ENCODE measurements around the gene AOPEP.
A peak's percentile ranks its signal among the peaks of the same experiment; 100 is the strongest.

AOPEP gene, protein sequence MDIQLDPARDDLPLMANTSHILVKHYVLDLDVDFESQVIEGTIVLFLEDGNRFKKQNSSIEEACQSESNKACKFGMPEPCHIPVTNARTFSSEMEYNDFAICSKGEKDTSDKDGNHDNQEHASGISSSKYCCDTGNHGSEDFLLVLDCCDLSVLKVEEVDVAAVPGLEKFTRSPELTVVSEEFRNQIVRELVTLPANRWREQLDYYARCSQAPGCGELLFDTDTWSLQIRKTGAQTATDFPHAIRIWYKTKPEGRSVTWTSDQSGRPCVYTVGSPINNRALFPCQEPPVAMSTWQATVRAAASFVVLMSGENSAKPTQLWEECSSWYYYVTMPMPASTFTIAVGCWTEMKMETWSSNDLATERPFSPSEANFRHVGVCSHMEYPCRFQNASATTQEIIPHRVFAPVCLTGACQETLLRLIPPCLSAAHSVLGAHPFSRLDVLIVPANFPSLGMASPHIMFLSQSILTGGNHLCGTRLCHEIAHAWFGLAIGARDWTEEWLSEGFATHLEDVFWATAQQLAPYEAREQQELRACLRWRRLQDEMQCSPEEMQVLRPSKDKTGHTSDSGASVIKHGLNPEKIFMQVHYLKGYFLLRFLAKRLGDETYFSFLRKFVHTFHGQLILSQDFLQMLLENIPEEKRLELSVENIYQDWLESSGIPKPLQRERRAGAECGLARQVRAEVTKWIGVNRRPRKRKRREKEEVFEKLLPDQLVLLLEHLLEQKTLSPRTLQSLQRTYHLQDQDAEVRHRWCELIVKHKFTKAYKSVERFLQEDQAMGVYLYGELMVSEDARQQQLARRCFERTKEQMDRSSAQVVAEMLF

DNA sequence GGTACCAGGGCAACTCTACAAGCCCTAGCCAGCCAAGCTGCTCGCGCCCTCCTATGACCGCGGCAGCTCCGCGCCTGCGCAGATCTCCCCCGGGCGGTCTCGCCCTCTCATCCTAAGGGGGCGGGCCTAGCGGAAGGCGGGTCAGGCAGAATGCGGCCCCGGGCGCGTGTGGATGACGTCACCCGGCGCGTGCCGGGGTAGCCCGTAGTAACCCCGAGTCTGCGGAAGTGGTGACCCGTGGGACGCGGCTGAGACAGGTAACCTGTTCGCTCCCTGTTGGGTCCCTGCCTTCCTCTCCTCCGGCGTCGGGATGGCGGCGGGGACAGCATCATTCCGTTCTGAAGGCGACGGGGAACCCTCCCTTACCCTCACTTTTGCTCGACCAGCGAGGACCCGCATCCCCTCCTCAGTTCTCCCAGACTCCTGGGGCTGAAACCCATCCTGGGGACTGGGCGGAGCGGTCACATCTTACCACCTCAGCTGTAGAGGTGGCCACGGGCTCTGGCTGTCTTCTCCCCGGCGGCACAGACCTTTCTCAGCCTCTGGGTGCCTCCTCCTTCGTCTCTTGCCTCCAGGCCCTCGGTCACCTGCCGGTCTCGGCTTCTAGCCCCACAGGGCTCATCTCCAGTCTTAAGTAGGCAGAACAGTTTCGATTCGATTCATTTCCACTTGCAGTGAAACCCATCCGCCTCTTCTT is at the start of gene AOPEP:
Gene AOPEP (plus strand): TSS at position 205 of the 697 bp plus-strand sequence. CDS start 33,085 bp downstream, outside the sequence.
- Histone ChIP-seq H3K27me3 (ENCODE audit: control insufficient read depth, insufficient read depth, low read length) (no peaks in the 10 kb centered on the region), H3K9ac (ENCODE audit: low read depth, low read length) (peak within 1 kb of the TSS; percentile 75; the same call in 1 of the 2 replicates), H3K4me3 (ENCODE audit: low read depth, low read length) (peak within 1 kb of the TSS; percentile 93), H3K9me3 (ENCODE audit: control insufficient read depth, insufficient read depth, low read length) (no peaks in the 10 kb centered on the region), H3K27ac (ENCODE audit: low read depth, low read length) (peak within 1 kb of the TSS; percentile 75), H3K36me3 (ENCODE audit: control insufficient read depth, insufficient read depth, low read length) (no peaks in the 10 kb centered on the region), H3K4me1 (ENCODE audit: control insufficient read depth, insufficient read depth, low read length) (no peaks in the 10 kb centered on the region)

DNA sequence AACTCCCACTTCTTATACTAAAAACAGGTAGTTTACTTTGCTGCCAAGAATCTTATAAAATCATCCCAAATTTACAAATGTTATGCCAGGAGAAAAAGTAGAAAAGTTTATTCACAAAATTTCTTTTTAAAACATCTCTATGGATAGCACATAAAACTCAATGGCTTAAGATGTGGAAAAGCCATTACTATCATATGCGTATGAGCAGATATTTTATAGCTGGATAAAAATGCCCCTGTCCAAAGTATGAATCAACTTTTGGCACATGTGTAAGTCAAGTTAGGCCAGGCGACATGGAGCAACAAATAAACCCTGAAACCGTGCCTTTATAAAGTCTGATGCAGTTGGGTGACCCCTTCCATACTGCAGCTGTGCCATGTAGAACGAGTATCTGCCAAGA is 48.6 kb upstream of the AOPEP start:
- H3K36me3 ChIP-seq (ENCODE audit: control insufficient read depth, insufficient read depth, low read length), result no peaks in the 10 kb centered on the region
- H3K27me3 ChIP-seq (ENCODE audit: control insufficient read depth, insufficient read depth, low read length), result no peaks in the 10 kb centered on the region

DNA sequence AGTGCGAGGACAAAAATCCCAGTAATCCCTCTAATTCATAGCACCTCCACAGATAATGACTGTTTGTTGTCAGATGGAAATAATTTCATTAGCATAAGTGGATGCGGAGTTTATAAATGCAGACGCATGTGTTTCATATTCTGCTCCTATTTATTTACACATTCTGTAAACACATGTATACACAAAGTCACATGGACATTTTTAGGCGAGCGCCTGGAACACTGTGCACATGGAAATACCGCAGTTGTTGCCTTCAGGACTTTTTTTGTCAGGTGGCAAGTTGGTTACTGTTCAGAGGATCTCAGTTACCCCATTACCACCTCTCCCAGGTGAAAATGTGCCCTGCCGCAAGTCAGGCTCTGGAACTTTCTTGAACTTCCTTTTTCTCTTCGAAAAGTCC is 46.9 kb upstream of the AOPEP start:
- Histone ChIP-seq H3K27me3 (ENCODE audit: control insufficient read depth, insufficient read depth, low read length) (no peaks in the 10 kb centered on the region), H3K9ac (ENCODE audit: low read depth, low read length) (no peak overlapping the region), H3K4me3 (ENCODE audit: low read depth, low read length) (no peak overlapping the region), H3K27ac (ENCODE audit: low read depth, low read length) (no peak overlapping the region), H3K4me1 (ENCODE audit: control insufficient read depth, insufficient read depth, low read length) (peaks cover 4% of the 10 kb centered on the region; the same call in 1 of the 2 replicates), H3K9me3 (ENCODE audit: control insufficient read depth, insufficient read depth, low read length) (no peaks in the 10 kb centered on the region), H3K36me3 (ENCODE audit: control insufficient read depth, insufficient read depth, low read length) (no peaks in the 10 kb centered on the region)

More for the DNA sequence above, 48.6 kb upstream of the AOPEP start:
- Histone ChIP-seq H3K9ac (ENCODE audit: low read depth, low read length) (no peak overlapping the region), H3K4me3 (ENCODE audit: low read depth, low read length) (no peak overlapping the region), H3K9me3 (ENCODE audit: control insufficient read depth, insufficient read depth, low read length) (no peaks in the 10 kb centered on the region), H3K4me1 (ENCODE audit: control insufficient read depth, insufficient read depth, low read length) (peaks cover 4% of the 10 kb centered on the region; the same call in 1 of the 2 replicates), H3K27ac (ENCODE audit: low read depth, low read length) (no peak overlapping the region)

DNA sequence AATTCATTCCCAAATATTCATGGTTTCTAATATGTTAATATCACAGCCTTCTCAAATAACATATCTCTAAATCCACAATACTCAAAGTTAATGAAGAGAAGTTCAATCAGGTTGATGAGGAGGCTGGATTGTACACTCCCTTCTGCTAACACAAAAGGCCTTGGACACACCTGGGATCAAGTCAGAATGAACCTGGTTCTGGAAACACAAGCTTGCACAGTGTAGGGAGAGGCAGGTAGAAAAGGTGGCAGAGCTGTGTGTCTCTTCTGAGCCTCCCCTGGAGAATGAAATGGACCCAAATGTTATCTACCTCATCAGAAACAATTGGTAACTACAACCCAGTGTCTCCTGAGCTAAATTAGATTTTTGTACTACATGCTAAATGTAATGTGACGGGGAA is 46.5 kb upstream of the AOPEP start:
- Histone ChIP-seq H3K36me3 (ENCODE audit: control insufficient read depth, insufficient read depth, low read length) (no peaks in the 10 kb centered on the region), H3K4me1 (ENCODE audit: control insufficient read depth, insufficient read depth, low read length) (peaks cover 4% of the 10 kb centered on the region; the same call in 1 of the 2 replicates), H3K27ac (ENCODE audit: low read depth, low read length) (no peak overlapping the region), H3K9ac (ENCODE audit: low read depth, low read length) (no peak overlapping the region), H3K4me3 (ENCODE audit: low read depth, low read length) (no peak overlapping the region), H3K9me3 (ENCODE audit: control insufficient read depth, insufficient read depth, low read length) (no peaks in the 10 kb centered on the region), H3K27me3 (ENCODE audit: control insufficient read depth, insufficient read depth, low read length) (no peaks in the 10 kb centered on the region)

DNA sequence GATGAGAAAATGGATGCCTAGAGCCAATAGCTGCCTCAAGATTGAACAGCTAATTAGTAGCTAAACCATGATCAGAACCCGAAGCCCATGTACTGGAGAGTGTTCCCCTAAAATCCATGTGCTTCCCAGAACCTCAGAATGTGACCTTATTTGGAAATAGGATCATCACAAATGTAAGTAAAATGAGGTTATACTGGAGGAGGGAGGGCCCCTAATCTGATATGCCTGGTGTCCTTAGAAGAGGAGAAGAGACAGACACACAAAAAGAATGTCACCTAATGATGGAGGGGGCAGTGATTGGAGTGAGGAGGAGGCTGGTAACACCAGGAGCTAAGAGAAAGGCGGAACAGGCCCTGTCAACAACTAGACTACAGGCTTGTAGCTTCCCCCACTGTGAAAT is 45.9 kb upstream of the AOPEP start:
- H3K27me3 ChIP-seq (ENCODE audit: control insufficient read depth, insufficient read depth, low read length), result no peaks in the 10 kb centered on the region
- no peak overlapping the region for H3K4me3 ChIP-seq (ENCODE audit: low read depth, low read length)
- H3K36me3 ChIP-seq (ENCODE audit: control insufficient read depth, insufficient read depth, low read length), result no peaks in the 10 kb centered on the region
- peaks cover 4% of the 10 kb centered on the region; the same call in 1 of the 2 replicates for H3K4me1 ChIP-seq (ENCODE audit: control insufficient read depth, insufficient read depth, low read length)
- no peak overlapping the region for H3K27ac ChIP-seq (ENCODE audit: low read depth, low read length)
- H3K9ac ChIP-seq (ENCODE audit: low read depth, low read length), result no peak overlapping the region
- H3K9me3 ChIP-seq (ENCODE audit: control insufficient read depth, insufficient read depth, low read length), result no peaks in the 10 kb centered on the region

DNA sequence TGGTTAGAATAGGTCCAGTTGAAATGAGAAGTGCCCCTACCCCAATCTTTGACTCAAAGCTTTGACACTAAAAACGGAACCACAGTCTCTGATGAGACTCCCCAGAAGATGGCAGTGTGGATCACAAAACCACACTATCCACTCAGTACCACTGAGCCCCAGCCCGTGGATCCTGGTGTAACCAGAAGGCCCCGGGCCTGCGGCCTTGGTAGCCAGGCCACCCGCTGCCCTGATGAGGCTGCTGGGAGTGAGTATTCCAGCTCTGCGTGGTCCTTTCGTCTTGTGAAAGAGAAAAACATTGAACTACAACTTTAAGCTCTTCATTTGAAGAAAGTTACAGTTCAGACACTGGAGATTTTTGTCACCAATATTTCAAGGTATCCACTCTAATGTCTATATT is 45.0 kb upstream of the AOPEP start:
- H3K9me3 ChIP-seq (ENCODE audit: control insufficient read depth, insufficient read depth, low read length), result no peaks in the 10 kb centered on the region
- H3K36me3 ChIP-seq (ENCODE audit: control insufficient read depth, insufficient read depth, low read length), result no peaks in the 10 kb centered on the region
- no peaks in the 10 kb centered on the region for H3K27me3 ChIP-seq (ENCODE audit: control insufficient read depth, insufficient read depth, low read length)
- H3K27ac ChIP-seq (ENCODE audit: low read depth, low read length), result no peak overlapping the region
- no peak overlapping the region for H3K4me3 ChIP-seq (ENCODE audit: low read depth, low read length)
- H3K4me1 ChIP-seq (ENCODE audit: control insufficient read depth, insufficient read depth, low read length), result peaks cover 4% of the 10 kb centered on the region; the same call in 1 of the 2 replicates
- H3K9ac ChIP-seq (ENCODE audit: low read depth, low read length), result no peak overlapping the region

DNA sequence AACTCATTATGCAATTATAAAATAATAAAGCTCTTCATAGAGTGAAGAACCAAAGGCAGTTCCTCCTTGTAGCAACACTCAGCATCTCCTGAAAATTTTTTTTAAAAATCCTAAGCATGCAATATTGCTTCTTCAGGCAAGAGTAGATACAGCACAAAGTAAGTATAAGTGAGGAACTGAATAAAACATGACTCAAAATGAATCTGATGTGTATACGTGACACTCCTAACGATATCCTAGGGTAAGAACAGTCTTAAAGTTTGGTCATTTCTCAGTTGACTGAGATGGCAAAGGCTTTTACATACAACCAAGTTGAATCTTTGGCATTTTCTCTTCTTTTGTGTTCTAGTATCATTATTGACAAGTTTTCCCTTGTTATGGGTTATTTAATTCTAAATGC is 41.1 kb upstream of the AOPEP start:
- H3K9me3 ChIP-seq (ENCODE audit: control insufficient read depth, insufficient read depth, low read length), result no peaks in the 10 kb centered on the region
- H3K36me3 ChIP-seq (ENCODE audit: control insufficient read depth, insufficient read depth, low read length), result no peaks in the 10 kb centered on the region
- no peak overlapping the region for H3K9ac ChIP-seq (ENCODE audit: low read depth, low read length)
- no peaks in the 10 kb centered on the region for H3K27me3 ChIP-seq (ENCODE audit: control insufficient read depth, insufficient read depth, low read length)
- no peak overlapping the region for H3K4me3 ChIP-seq (ENCODE audit: low read depth, low read length)
- H3K27ac ChIP-seq (ENCODE audit: low read depth, low read length), result no peak overlapping the region
- H3K4me1 ChIP-seq (ENCODE audit: control insufficient read depth, insufficient read depth, low read length), result no peaks in the 10 kb centered on the region

DNA sequence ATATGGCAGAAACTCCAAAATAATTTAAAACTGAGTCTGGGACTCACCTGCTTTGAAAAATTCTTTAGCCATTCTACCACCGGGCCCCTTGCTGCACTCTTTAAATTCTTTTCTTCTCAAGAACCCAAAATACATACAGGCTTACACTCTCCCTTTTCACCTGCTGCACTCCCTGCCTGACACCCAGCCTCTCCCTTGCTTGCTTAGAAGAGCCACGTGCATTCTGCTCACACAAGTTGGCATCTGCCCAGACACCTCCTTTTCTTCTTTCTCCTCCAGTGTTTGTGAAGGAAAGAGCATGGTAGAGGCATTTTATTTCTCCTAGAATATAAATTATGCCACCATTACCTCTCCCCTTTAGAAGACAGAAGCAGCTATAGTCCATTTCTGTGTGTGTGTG is 39.0 kb upstream of the AOPEP start:
- H3K4me1 ChIP-seq (ENCODE audit: control insufficient read depth, insufficient read depth, low read length), result no peaks in the 10 kb centered on the region
- H3K36me3 ChIP-seq (ENCODE audit: control insufficient read depth, insufficient read depth, low read length), result no peaks in the 10 kb centered on the region
- no peak overlapping the region for H3K27ac ChIP-seq (ENCODE audit: low read depth, low read length)
- no peak overlapping the region for H3K9ac ChIP-seq (ENCODE audit: low read depth, low read length)
- H3K9me3 ChIP-seq (ENCODE audit: control insufficient read depth, insufficient read depth, low read length), result no peaks in the 10 kb centered on the region
- H3K4me3 ChIP-seq (ENCODE audit: low read depth, low read length), result no peak overlapping the region
- H3K27me3 ChIP-seq (ENCODE audit: control insufficient read depth, insufficient read depth, low read length), result no peaks in the 10 kb centered on the region

DNA sequence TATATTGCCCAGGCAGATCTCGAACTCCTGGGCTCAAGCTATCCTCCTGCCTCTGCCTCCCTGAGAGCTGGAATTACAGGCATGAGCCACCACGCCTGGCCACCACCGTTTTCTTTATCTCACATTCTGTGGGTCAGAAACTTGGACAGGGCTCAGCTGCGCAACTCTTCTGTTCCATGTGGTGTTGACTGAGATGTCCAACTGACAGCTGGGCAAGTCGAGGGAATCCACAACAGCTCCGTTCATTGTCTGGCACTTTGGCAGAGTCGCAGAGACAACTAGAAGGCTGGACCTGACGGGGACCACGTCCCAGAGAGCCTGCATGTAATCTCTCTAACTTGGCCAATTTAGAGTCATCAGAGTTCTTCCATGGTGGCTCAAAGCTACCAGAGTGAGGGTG is 36.2 kb upstream of the AOPEP start:
- no peaks in the 10 kb centered on the region for H3K36me3 ChIP-seq (ENCODE audit: control insufficient read depth, insufficient read depth, low read length)
- no peaks in the 10 kb centered on the region for H3K27me3 ChIP-seq (ENCODE audit: control insufficient read depth, insufficient read depth, low read length)
- peaks cover 12% of the 10 kb centered on the region for H3K4me1 ChIP-seq (ENCODE audit: control insufficient read depth, insufficient read depth, low read length)
- H3K27ac ChIP-seq (ENCODE audit: low read depth, low read length), result no peak overlapping the region
- H3K9ac ChIP-seq (ENCODE audit: low read depth, low read length), result no peak overlapping the region
- H3K9me3 ChIP-seq (ENCODE audit: control insufficient read depth, insufficient read depth, low read length), result no peaks in the 10 kb centered on the region
- H3K4me3 ChIP-seq (ENCODE audit: low read depth, low read length), result no peak overlapping the region

DNA sequence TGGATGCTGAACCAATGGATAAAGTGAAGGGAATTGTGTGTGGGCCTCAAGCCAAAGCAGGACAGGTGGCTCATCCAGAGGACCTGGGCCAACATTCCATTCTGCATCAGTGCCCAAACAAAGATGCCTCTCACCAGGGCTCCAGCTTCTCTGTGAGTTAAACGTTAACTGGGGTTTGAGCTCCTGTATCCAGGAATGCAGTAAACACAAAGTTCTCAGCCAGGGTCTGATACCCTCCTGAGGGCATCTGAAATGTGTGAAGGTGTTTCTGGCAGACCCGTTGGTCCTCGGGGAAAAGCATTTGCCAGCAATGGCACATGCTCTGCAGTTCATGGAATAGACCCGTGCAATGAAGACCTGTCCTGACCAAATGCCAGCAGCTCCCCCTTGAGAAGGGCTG is 33.9 kb upstream of the AOPEP start:
- Histone ChIP-seq H3K9ac (ENCODE audit: low read depth, low read length) (no peak overlapping the region), H3K4me3 (ENCODE audit: low read depth, low read length) (no peak overlapping the region), H3K27ac (ENCODE audit: low read depth, low read length) (no peak overlapping the region), H3K4me1 (ENCODE audit: control insufficient read depth, insufficient read depth, low read length) (peaks cover 12% of the 10 kb centered on the region), H3K27me3 (ENCODE audit: control insufficient read depth, insufficient read depth, low read length) (no peaks in the 10 kb centered on the region), H3K9me3 (ENCODE audit: control insufficient read depth, insufficient read depth, low read length) (no peaks in the 10 kb centered on the region), H3K36me3 (ENCODE audit: control insufficient read depth, insufficient read depth, low read length) (no peaks in the 10 kb centered on the region)
